ENCODE measurements around the gene NKAPD1. TPM values are rescaled to one million over a fixed set of nuclear protein-coding genes. Genes with fewer than 3 reads are reported as not detected.

Gene NKAPD1
- total RNA-seq, 1 experiment from 2014 or later: 19.7 TPM

GRCh38 chr11:112051768-112052167 lies 22.3 kb upstream of the NKAPD1 start:
- H3K4me3 ChIP-seq (ENCODE audit: low read depth in 2 of 2, low read length in 2 of 2): no peak overlapping the region
- DNase-seq (ENCODE audit: low read depth, low spot score) (no peak), ATAC-seq (no peak)
- no TSS peak for BruUV-seq (replicated peaks)
- no peak overlapping the region for H3K27ac ChIP-seq (ENCODE audit: low read length)
- peaks cover 25% of the 10 kb centered on the region for H3K36me3 ChIP-seq (ENCODE audit: control insufficient read depth, insufficient read depth, low read length)
- no peaks in the 10 kb centered on the region for H3K4me1 ChIP-seq (ENCODE audit: control insufficient read depth, insufficient read depth, low read length)
- ChIA-PET CTCF (no interaction called here), POLR2A (no interaction called here)
- TF ChIP-seq POLR2AphosphoS5 (IDR thresholded peaks at IDR 0.05; ENCODE audit: low read depth, low read length): no peak
- no peak for TF ChIP-seq REST (IDR thresholded peaks at IDR 0.05; ENCODE audit: insufficient read depth in 1 of 2, low read depth in 2 of 2, low read length in 1 of 2)
- TF ChIP-seq SIN3A (IDR thresholded peaks at IDR 0.05; ENCODE audit: borderline replicate concordance, insufficient read depth, low read depth, low read length): no peak
- TF ChIP-seq TCF7L2 (IDR thresholded peaks at IDR 0.05; ENCODE audit: low read depth, low read length): no peak
- TF ChIP-seq CTCF (IDR thresholded peaks at IDR 0.05): no peak
- in situ Hi-C loops (cut with HindIII; ENCODE audit: low pct_unique_long_range_greater_than_20kb, low sequenced_read_pairs) (no loop called here), intact Hi-C loops (cut with micrococcal nuclease; ENCODE audit: unreplicated experiment) (no loop called here)
- no peaks in the 10 kb centered on the region for H3K9me3 ChIP-seq (ENCODE audit: control insufficient read depth, insufficient read depth, low read depth, low read length)
- no peaks in the 10 kb centered on the region for H3K27me3 ChIP-seq (ENCODE audit: control insufficient read depth, insufficient read depth, low read length)

DNA sequence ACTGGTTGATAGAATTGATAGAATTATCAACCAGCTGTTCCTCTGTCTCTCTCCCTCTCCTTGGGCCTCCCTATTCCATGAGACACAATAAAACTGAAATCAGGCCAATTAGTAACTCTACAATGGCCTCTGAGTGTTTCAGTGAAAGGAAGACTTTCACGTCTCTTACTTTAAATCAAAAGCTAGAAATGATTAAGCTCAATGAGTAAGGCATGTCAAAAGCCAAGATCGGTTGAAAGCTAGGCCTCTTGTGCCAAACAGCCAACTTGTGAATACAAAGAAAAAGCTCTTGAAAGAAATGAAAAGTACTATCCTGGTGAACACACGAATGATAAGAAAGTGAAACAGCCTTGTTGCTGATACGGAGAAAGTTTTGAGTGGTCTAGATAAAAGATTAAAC lies 16.9 kb upstream of the NKAPD1 start:
- in situ Hi-C loops (cut with HindIII; ENCODE audit: low pct_unique_long_range_greater_than_20kb, low sequenced_read_pairs) (no loop called here), intact Hi-C loops (cut with micrococcal nuclease; ENCODE audit: unreplicated experiment) (no loop called here)
- Histone ChIP-seq H3K27ac (ENCODE audit: low read length) (no peak overlapping the region), H3K27me3 (ENCODE audit: control insufficient read depth, insufficient read depth, low read length) (no peaks in the 10 kb centered on the region), H3K4me3 (ENCODE audit: low read depth in 2 of 2, low read length in 2 of 2) (no peak overlapping the region), H3K9me3 (ENCODE audit: control insufficient read depth, insufficient read depth, low read depth, low read length) (no peaks in the 10 kb centered on the region), H3K4me1 (ENCODE audit: control insufficient read depth, insufficient read depth, low read length) (no peaks in the 10 kb centered on the region), H3K36me3 (ENCODE audit: control insufficient read depth, insufficient read depth, low read length) (peaks cover 25% of the 10 kb centered on the region)
- BruUV-seq (replicated peaks): no TSS peak
- no peak for ATAC-seq
- no peak for DNase-seq (ENCODE audit: low read depth, low spot score)
- ChIA-PET CTCF (no interaction called here), POLR2A (no interaction called here)
- no peak for TF ChIP-seq SIN3A (IDR thresholded peaks at IDR 0.05; ENCODE audit: borderline replicate concordance, insufficient read depth, low read depth, low read length)
- no peak for TF ChIP-seq REST (IDR thresholded peaks at IDR 0.05; ENCODE audit: insufficient read depth in 1 of 2, low read depth in 2 of 2, low read length in 1 of 2)
- TF ChIP-seq CTCF (IDR thresholded peaks at IDR 0.05): no peak
- TF ChIP-seq TCF7L2 (IDR thresholded peaks at IDR 0.05; ENCODE audit: low read depth, low read length): no peak
- no peak for TF ChIP-seq POLR2AphosphoS5 (IDR thresholded peaks at IDR 0.05; ENCODE audit: low read depth, low read length)

All from Panc1 (cell line).